GM12878 (cell line): Measurements from ENCODE around the gene LAMB1. TPM values are rescaled to one million over a fixed set of nuclear protein-coding genes. Genes with fewer than 3 reads are reported as not detected.

Experiments
- ATAC-seq: fragments of 200-7000 bp; cut with Tn5 transposase; 3 replicates; pipeline ENCODE4 v1.9.1; 2020; ENCODE audit warnings: mild to moderate bottlenecking, moderate library complexity
- BruUV-seq: library from RNA; stranded (reverse); fragments of 400-500 nt; replicated peaks from 2 replicates; lab custom pipeline; 2021; lab: Mats Ljungman, UMichigan
- CTCF ChIA-PET: fragments of 300-600 bp; sonication (Branson Sonifier 250); formaldehyde crosslinking; extraction: SDS; loops from one replicate; lab custom pipeline; 2021; ENCODE audit warnings: inconsistent platforms; lab: Yijun Ruan, JAX
- POLR2A ChIA-PET: fragments of 350-600 bp; formaldehyde crosslinking; extraction: SDS; loops from one replicate; lab custom pipeline; 2021; ENCODE audit warnings: inconsistent platforms; lab: Charles Lee
- RAD21 ChIA-PET: fragments of 300-600 bp; sonication (Branson Sonifier 250); formaldehyde crosslinking; loops from one replicate; lab custom pipeline; 2023; ENCODE audit warnings: antibody characterized with exemption; ENCODE audit not compliant: unreplicated experiment; lab: Charles Lee
- SMC1A ChIA-PET: fragments of 300-600 bp; sonication (Branson Sonifier 250); formaldehyde crosslinking; loops from one replicate; lab custom pipeline; 2023; ENCODE audit not compliant: unreplicated experiment, uncharacterized antibody; lab: Charles Lee
- DNase-seq: peaks from one replicate; pipeline ENCODE4 v3.0.0-alpha.2; 2011; ENCODE audit warnings: low read depth, low spot score
- FAIRE-seq: peaks from 3 replicates; lab custom pipeline; 2011; peaks lifted over from hg19 to GRCh38; lab: Jason Lieb, UNC
- H2AFZ ChIP-seq: 2 replicates; pipeline ENCODE4 v1.6.0; 2011; ENCODE audit warnings: low read depth, low read length, control low read depth; ENCODE audit not compliant: control insufficient read depth
- H3K27ac ChIP-seq: 2 replicates; pipeline ENCODE4 v1.5.1; 2011; ENCODE audit warnings: control low read depth; ENCODE audit not compliant: control insufficient read depth, insufficient read depth
- H3K27me3 ChIP-seq, 2 experiments: replicated peaks in 1 of 2; 2 replicates each; pipeline versions ENCODE4 v1.6.0 to v1.6.1; 2011; ENCODE audit warnings: low read length in 1 of 2; ENCODE audit not compliant: control insufficient read depth in 2 of 2, insufficient read depth in 2 of 2
- H3K36me3 ChIP-seq, 2 experiments: 2 replicates each; pipeline ENCODE4 v1.5.1; 2011; ENCODE audit warnings: low read length in 1 of 2; ENCODE audit not compliant: control insufficient read depth in 2 of 2, insufficient read depth in 2 of 2
- H3K4me1 ChIP-seq: 2 replicates; pipeline ENCODE4 v1.6.1; 2011; ENCODE audit warnings: mild to moderate bottlenecking, low read length, moderate library complexity, mixed read lengths; ENCODE audit not compliant: control insufficient read depth, insufficient read depth
- H3K4me2 ChIP-seq: 2 replicates; pipeline ENCODE4 v1.6.0; 2011; ENCODE audit warnings: control low read depth; ENCODE audit not compliant: control insufficient read depth, insufficient read depth
- H3K4me3 ChIP-seq: fragments of 200-600 bp; sonication (generic); 2 replicates; pipeline ENCODE4 v1.5.1; 2016
- H3K79me2 ChIP-seq: 2 replicates; pipeline ENCODE4 v1.6.0; 2011; ENCODE audit warnings: low read length; ENCODE audit not compliant: control insufficient read depth, insufficient read depth
- H3K9ac ChIP-seq: 2 replicates; pipeline ENCODE4 v1.8.0; 2011; ENCODE audit warnings: low read length, control low read depth, mixed read lengths; ENCODE audit not compliant: control insufficient read depth, insufficient read depth
- H3K9me3 ChIP-seq: replicated peaks from 3 replicates; pipeline ENCODE4 v1.5.1; 2011; ENCODE audit warnings: mild to moderate bottlenecking, low read length; ENCODE audit not compliant: control insufficient read depth, insufficient read depth
- H4K20me1 ChIP-seq: 2 replicates; pipeline ENCODE4 v1.6.0; 2011; ENCODE audit not compliant: control insufficient read depth, insufficient read depth
- BCL3 ChIP-seq: IDR thresholded peaks from 2 replicates; pipeline ENCODE4 v1.6.1; 2011; ENCODE audit warnings: borderline replicate concordance, low read depth, mild to moderate bottlenecking, moderate library complexity, low read length; ENCODE audit not compliant: insufficient read depth, poor library complexity, severe bottlenecking
- CTCF ChIP-seq, 3 experiments: IDR thresholded peaks in 2 of 3; conservative IDR thresholded peaks in 1 of 3; 2 replicates each; pipeline ENCODE4 v1.5.1; 2011; ENCODE audit warnings: low read depth in 3 of 3, low read length in 3 of 3, mild to moderate bottlenecking in 3 of 3, control low read depth in 2 of 3, moderate library complexity in 2 of 3, inconsistent platforms in 1 of 3, mixed read lengths in 1 of 3; ENCODE audit not compliant: control insufficient read depth in 2 of 3, insufficient read depth in 1 of 3; ENCODE audit errors: extremely low read depth in 1 of 3
- HDAC6 ChIP-seq: fragments of 200-600 bp; sonication (generic); IDR thresholded peaks from one replicate; pipeline ENCODE4 v1.8.0; 2017; ENCODE audit warnings: antibody characterized with exemption; ENCODE audit not compliant: unreplicated experiment
- IKZF1 ChIP-seq: fragments of 450-650 bp; conservative IDR thresholded peaks from 2 replicates; pipeline ENCODE4 v1.6.1; 2017; ENCODE audit warnings: antibody characterized with exemption, mild to moderate bottlenecking
- KDM1A ChIP-seq: fragments of 200-600 bp; sonication (generic); IDR thresholded peaks from 2 replicates; pipeline ENCODE4 v1.6.1; 2016; ENCODE audit warnings: borderline replicate concordance
- MTA2 ChIP-seq: fragments of 450-650 bp; IDR thresholded peaks from 2 replicates; pipeline ENCODE4 v1.6.1; 2016; ENCODE audit warnings: low read depth, mild to moderate bottlenecking, moderate library complexity
- NR2C1 ChIP-seq: fragments of 450-650 bp; IDR thresholded peaks from 2 replicates; pipeline ENCODE4 v1.6.1; 2017; ENCODE audit warnings: antibody characterized with exemption, mild to moderate bottlenecking, moderate library complexity
- PML ChIP-seq: IDR thresholded peaks from 2 replicates; pipeline ENCODE4 v1.6.1; 2012; ENCODE audit warnings: low read length, inconsistent platforms
- POLR2AphosphoS2 ChIP-seq: IDR thresholded peaks from 2 replicates; pipeline ENCODE4 v1.6.1; 2011; ENCODE audit warnings: low read depth, mild to moderate bottlenecking, low read length, improper control_type of control experiment, moderate library complexity
- PRDM15 ChIP-seq: fragments of 450-650 bp; formaldehyde crosslinking; IDR thresholded peaks from 2 replicates; pipeline ENCODE4 v1.4.0; 2020; ENCODE audit warnings: mild to moderate bottlenecking, moderate library complexity
- RCOR1 ChIP-seq: conservative IDR thresholded peaks from 2 replicates; pipeline ENCODE4 v1.6.1; 2012; ENCODE audit warnings: low read depth, low read length, improper control_type of control experiment
- RUNX3 ChIP-seq: IDR thresholded peaks from 2 replicates; pipeline ENCODE4 v1.6.1; 2012; ENCODE audit warnings: low read length, inconsistent platforms
- SREBF2 ChIP-seq: IDR thresholded peaks from 2 replicates; pipeline ENCODE4 v1.6.1; 2012; ENCODE audit warnings: mild to moderate bottlenecking, low read length
- TCF12 ChIP-seq: IDR thresholded peaks from 2 replicates; pipeline ENCODE4 v1.6.1; 2011; ENCODE audit warnings: low read depth, mild to moderate bottlenecking, low read length
- WGBS: methylation state at CpG from one replicate; pipeline ENCODE4 v1.1.6; 2016; ENCODE audit warnings: low lambda C conversion rate; ENCODE audit not compliant: insufficient replicate concordance, insufficient coverage; ENCODE audit errors: missing lambda C conversion rate; 5-methylcytosine and 5-hydroxymethylcytosine counted together
- in situ Hi-C: fragments of 300-500 bp; cut with MboI; formaldehyde crosslinking; loops from 9 replicates; pipeline ENCODE4 v1.14.3; 2018; ENCODE audit warnings: mixed read lengths
- intact Hi-C: fragments of 100-400 bp; cut with micrococcal nuclease; formaldehyde crosslinking; loops from one replicate; pipeline ENCODE4 v1.14.2; 2022; ENCODE audit not compliant: unreplicated experiment
- polyA plus RNA-seq, 11 experiments: library from polyadenylated mRNA; depleted of rRNA in 4 of 11; unstranded in 6 of 11; stranded (reverse) in 5 of 11; fragments of >200 nt; fragmentation: Nextera tagmentation in 4 of 11; fragmentation: Illumina TruSeq in 1 of 11; extraction: Ambion mirVana in 4 of 11; extraction: Trizol in 1 of 11; gene quantifications; 1 replicate in 1 of 11; 2 replicates in 10 of 11; pipeline versions ENCODE4 v1.2.1 to v1.2.3, GENCODE V29; 2011 to 2016; ENCODE audit warnings: inconsistent platforms in 2 of 11, missing spikeins in 2 of 11, low read depth in 1 of 11
- total RNA-seq, 4 experiments: library from RNA; depleted of rRNA in 3 of 4; stranded (reverse); fragments of >200 nt in 3 of 4; fragmentation: Illumina TruSeq in 1 of 4; extraction: Trizol in 1 of 4; gene quantifications; 2 replicates each; pipeline versions ENCODE4 v1.2.1 to v1.2.3, GENCODE V29; 2013 to 2021
- TF ChIP-seq, protein P1 (sequence below): fragments of 450-650 bp; IDR thresholded peaks from 2 replicates; pipeline ENCODE4 v1.6.1; 2017; ENCODE audit warnings: mild to moderate bottlenecking, low read depth, inconsistent platforms; ENCODE audit not compliant: poor library complexity, severe bottlenecking

The LAMB1 gene
- total and polyA plus RNA-seq, 10 of the 15 experiments (the other 5 are each of a cell fraction or from before 2014, with no cell fraction given): 0.05 to 2.2 (median 1.2) TPM; not detected in 4

DNA sequence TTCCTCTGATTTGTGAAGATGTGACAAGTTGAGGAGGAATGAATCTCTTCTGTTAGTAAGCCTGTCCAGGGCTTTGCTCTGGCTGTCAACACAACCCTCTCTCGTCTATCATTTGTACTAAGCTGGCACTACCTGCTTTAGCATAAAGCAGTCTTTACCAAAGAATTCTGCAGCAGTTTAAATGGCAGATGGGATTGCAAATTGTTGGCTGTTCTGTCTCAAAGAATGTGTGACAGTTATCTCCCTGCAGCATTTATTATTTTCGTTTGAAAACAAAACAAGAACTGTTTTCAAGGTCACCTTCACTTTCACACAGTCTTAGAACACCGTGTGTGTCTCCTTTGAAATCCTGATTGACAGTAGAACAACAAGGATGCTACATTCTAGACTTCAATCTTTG, 4.8 kb upstream of the LAMB1 start (continued):
- TF ChIP-seq CTCF (IDR thresholded peaks at IDR 0.05 in 2 of 3, conservative IDR thresholded peaks at IDR 0.05 in 1 of 3; ENCODE audit: control insufficient read depth in 2 of 3, extremely low read depth in 1 of 3, insufficient read depth in 1 of 3, low read depth in 3 of 3, low read length in 3 of 3): no peak
- no peak for TF ChIP-seq POLR2AphosphoS2
- TF ChIP-seq NR2C1: no peak
- TF ChIP-seq TCF12: no peak
- no peak for TF ChIP-seq PML
- TF ChIP-seq IKZF1: no peak

DNA sequence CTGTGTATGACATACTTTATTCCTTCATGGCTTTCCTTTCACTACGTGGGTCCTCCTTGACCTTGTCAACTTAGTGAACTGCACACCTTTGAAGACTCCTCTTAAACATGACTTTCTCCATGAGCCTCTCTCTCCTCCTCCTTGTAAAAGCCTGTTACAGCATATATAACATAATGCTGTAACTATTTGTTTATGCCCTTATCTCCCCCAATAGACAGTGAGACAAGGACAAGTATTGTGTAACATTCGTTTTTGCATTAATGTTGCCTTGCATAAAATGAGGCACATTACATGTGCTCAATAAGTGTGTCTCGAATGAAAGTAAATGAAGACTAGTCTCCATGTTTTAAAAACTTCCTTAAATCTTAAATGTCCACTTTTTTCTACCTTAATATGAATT, 4.3 kb upstream of the LAMB1 start:
- no TSS peak for BruUV-seq
- H3K4me1 ChIP-seq: no peaks in the 10 kb centered on the region
- intact Hi-C loops (no loop called here), in situ Hi-C loops (no loop called here)
- no peaks in the 10 kb centered on the region; the same call in 1 of the 2 replicates for H4K20me1 ChIP-seq
- no peak overlapping the region for H3K4me2 ChIP-seq
- peaks cover 8 to 10% of the 10 kb centered on the region in 2 experiments for H3K27me3 ChIP-seq
- no peaks in the 10 kb centered on the region for H3K36me3 ChIP-seq
- ChIA-PET SMC1A (no interaction called here), RAD21 (no interaction called here), CTCF (no interaction called here), POLR2A (no interaction called here)
- WGBS: 2% methylated on average over 3 of the region's 3 CpGs
- FAIRE-seq (no peak), ATAC-seq (no peak), DNase-seq (no peak)
- no peak overlapping the region for H3K4me3 ChIP-seq
- no peak overlapping the region for H3K9ac ChIP-seq
- H3K9me3 ChIP-seq: no peaks in the 10 kb centered on the region
- no peak overlapping the region for H3K27ac ChIP-seq
- no peak overlapping the region for H2AFZ ChIP-seq
- no peaks in the 10 kb centered on the region for H3K79me2 ChIP-seq
- TF ChIP-seq, protein P1, sequence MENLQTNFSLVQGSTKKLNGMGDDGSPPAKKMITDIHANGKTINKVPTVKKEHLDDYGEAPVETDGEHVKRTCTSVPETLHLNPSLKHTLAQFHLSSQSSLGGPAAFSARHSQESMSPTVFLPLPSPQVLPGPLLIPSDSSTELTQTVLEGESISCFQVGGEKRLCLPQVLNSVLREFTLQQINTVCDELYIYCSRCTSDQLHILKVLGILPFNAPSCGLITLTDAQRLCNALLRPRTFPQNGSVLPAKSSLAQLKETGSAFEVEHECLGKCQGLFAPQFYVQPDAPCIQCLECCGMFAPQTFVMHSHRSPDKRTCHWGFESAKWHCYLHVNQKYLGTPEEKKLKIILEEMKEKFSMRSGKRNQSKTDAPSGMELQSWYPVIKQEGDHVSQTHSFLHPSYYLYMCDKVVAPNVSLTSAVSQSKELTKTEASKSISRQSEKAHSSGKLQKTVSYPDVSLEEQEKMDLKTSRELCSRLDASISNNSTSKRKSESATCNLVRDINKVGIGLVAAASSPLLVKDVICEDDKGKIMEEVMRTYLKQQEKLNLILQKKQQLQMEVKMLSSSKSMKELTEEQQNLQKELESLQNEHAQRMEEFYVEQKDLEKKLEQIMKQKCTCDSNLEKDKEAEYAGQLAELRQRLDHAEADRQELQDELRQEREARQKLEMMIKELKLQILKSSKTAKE: no peak
- TF ChIP-seq BCL3 (no peak), KDM1A (no peak), MTA2 (no peak), HDAC6 (no peak), PRDM15 (CRISPR knock-in tag) (no peak), RUNX3 (no peak), RCOR1 (no peak), SREBF2 (no peak)
